NCI-H2171 treated with DMSO at 0.1 percent for 48 hours (cell line): ENCODE measurements around the gene TCP11.

Experiments
- DNase-seq: peaks from one replicate; lab custom pipeline; 2025; lab: John Stamatoyannopoulos, UW

Gene TCP11

DNA sequence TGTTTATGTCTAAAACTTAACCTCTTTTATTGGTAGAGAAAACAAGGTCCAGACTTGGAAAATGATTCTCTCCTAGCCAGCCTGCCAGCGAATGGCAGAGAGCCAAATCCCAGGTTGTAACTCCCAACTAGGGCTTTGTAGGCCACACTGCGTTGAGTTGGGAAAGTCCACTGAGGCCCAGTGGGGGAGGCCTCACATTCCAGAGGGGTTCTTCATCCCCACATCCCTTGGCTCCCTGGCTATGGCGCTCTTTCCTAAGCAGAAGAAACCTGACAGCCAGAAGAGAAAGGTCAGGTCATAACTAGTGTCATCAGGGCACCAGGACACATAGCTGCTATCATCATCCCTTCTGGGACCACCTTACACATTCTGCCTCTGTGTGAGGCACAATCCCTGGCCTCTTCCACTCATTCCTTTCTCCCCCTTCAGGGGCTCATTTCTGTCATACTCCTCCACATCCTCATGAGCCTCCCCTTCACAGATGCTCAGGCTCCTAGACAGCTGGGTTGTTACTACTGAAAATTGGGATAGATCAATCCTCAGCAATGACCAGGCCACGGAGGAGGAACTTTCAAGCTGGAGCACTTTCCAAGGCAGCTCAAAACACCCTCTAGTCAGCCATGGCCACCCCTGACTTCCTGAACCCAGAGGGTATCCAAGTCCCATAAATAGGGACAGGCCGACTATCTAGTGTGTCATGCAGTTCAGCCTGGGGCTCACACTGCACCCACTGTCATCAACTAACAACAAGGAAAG, 48.6 kb downstream of the TCP11 start:
- no peak for DNase-seq

DNA sequence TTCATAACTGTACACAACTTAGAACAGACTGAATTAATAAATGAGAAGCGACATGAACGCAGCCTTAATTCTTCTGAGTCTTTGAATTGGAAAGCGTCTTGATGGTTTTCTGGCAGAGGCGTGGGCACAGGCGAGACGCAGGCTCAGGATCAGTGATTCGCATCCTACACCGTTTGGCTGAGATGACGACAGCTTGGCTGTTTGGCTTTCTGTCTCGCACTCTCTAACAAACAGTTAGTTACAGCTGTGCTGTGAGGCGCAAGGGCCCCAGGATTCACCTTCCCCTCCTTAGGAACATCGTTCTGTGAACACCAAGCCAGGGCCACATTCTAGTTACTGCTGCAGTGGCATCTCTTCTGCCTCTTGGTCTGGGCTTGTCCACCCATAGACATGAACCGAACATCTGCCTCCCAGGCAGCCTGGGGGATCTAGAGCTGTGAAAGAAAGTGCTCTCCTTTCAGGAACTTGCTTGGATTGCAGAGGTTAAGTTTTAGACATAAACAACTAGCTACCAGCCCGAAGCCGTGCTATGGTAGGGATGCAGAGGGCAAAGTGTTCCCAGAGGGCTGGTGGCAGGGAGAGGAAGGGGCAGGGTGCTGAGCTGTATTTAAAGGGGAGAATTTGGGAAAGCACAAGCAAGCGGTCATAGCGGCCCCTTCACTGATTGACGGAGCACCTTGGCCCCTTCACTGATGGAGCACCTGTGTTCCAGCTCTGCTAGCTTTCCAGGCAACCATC, 49.6 kb downstream of the TCP11 start:
- no peak for DNase-seq

DNA sequence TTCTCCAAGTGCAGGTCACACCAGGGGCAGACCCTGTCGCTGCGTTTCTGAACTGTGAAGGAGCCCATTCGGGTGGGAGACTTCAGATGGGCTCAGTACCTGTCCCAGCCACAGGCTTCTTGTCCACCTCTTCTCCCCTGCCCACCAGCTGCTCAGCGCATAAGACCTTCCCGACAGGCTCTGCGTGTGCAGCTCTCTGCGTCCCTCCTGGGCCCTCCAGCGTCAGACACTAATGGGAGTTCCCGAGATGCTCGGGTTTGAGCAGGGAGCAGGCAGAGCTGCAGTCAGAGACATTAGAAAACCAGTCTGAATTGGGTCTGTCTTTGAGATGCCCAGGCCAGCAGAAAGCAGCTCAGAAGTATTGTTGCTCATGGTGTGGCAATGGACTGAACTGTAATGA, 50.4 kb downstream of the TCP11 start:
- DNase-seq, result no peak

DNA sequence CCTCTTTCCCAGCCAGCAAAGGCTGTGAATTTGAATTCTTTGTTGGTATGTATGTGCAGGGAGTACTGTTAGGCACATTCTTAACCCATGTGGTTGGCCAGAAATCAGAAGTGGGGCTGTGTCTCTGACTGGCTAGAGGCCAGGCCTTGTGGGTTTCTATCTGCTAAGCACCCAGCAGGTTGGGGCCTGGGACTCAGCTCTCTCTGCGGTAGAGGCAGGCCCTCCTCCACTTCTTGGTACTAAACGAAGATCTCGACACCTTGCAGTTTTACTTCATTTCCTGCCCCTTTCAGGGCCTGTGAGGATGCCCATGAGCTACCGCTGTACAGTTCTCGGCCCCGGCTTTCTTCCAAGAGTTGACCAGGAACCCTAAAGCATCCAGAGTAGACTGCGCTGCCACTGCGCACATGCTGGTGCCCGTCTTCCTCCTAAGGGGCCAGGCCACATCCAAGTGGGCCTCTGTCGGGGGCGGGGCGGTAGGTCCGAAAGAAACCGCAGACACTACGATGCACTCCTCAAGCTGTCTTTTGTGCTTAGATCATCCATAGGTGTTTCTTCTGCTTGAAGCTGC, 51.1 kb downstream of the TCP11 start:
- no peak for DNase-seq

DNA sequence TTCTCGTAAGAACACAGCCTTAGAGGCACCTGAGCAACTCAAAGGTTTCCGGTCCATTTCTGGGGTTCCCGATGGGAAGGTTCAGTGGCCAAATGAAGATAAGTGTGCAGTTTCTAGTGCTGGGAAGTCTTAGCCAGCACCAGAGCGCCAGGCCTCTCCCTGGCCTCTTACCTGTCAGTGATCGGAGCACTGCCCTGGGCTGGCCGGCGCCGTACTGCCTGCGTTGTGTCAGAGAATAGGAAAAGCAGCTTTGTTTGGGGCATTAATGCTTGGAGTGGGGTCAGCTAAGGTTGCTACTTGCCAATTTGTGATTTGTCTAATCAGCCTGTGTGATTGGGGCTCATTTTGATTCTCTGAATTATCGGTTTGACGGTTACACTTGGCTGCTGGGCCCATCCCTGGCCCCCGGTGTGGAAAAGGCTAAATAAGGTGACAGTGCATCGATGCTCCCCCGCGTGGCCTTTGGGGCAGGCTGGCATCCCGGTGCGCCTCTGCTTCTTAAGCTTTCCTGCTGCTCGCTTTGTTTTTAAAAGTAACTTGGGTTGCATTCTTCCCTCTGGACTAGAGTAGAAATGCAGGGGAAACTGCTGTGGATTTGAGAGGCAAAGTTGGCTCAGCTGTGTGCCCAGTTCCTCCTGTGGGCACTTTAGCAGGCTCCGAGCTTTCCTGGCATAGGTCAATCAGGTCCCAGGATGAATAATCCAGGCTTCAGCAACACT, 51.8 kb downstream of the TCP11 start:
- no peak for DNase-seq

DNA sequence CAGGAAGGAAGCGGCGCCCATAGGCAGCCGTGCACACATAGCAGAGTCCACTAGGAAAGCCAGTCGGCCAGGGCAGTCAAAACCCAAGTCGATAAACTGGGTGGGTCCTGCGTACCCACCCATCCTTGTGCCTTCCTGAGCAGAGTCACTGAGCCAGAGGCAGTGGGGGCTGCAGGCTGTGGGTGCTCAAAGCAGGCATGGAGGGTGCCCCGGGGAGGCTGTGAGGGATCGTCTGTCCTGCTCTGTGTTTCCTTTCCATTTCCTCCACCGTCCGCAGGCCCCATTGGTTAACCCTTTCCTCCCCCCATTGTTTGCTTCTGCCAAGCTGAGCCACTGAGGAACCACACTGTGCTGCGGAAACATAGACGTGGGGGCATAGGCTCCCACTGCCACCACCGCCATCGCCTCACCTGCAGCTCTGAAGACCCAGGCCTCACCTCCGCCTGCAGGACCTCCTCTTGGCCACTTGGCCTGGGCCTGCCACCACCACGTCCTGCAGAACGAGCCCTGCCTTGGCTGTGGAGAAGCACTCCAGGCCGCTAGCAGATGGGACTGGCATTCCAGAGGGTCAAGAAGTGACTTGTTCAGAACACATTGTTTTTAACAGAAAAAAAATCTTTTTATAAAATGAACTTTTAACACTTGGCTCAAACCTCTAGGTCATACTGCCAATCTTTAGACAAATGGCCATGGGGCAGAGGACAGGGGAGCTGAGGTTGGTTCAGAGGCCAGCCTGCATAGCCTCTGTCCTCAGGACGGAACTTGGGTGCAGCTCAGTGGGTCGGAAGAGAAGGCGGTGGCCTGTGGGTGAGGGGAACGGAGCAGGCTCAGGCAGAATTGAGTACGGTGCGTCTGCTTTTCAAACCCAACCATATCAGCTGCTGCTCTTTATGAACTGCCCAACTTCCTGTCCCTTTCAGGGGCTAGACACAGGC, 52.6 kb downstream of the TCP11 start:
- no peak for DNase-seq

DNA sequence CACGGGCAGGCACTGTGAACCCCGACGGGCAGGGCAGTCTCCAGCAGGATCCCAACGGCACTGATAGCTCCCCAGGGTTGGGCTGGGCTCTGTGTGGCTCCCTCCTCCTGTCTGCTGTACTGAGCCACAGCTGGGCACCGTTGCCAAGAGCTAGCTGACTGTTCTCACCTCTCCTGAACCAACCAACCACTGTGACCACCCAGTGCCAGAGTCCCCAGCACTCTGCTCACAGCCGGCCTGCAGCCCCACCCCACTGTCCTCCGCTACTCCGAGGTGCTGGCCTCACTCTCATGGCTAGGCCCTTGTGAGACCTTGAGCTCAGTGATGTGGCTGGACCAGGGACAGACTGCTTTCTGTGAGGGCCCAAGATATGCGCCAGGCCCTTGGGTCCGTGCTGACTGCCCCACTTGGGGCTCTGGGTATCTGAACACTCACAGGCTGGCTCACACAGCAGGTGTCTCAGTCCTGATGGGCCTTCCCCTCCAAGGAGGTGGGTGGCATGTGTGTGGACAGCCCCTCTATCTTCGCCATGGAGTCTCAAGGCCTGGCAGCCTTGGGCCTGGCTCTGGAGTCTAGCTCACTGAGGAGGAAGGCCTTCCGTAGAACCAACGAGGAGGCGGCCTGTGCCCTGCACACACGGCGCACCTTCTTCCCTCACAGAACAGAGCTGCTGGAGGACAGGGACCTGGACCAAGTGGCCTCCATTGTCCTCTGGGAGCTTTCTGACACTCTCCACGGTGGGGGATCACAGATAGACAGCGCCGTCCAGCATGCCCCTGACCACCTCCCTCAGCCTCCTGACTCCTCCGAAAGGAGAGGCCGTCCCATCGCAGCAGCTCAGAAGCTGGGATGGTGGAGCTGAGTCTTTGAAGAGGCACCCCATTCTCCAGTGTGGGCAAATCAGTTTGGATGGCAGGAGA, 53.5 kb downstream of the TCP11 start:
- no peak for DNase-seq

DNA sequence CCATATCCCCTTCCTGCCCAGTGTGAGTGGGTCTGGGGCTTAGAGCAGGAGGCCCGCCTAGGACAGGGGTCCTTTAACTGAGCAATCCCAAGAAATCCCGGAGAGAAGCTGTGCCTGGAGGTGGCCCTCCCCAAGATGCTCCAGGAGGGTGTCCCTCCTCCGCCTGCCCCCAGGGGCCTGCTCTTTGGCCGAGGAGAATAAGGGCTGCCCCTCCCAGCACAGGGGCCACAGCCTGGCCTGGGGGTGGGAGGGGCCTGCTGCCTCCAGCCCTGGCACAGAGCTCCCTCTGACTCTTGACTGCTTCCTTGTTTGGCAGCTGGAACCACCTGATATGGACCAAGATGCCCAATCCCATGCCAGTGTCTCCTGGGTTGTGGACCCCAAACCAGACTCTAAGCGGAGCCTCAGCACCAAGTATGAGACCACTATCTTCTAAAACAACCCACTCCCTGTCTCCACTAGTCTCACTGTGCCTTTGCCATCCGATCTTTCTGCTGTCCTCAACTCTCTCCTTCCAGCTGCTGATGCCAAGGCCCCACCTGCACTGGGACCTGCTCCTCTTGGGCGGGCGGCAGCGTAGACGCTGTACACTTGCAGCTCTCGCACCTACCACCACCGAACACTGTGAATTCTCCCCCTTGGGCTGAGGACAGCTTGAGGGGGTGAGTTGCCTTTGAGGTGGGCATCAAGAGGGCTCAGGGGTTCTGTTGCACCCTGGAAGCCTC, 54.3 kb downstream of the TCP11 start:
- no peak for DNase-seq

DNA sequence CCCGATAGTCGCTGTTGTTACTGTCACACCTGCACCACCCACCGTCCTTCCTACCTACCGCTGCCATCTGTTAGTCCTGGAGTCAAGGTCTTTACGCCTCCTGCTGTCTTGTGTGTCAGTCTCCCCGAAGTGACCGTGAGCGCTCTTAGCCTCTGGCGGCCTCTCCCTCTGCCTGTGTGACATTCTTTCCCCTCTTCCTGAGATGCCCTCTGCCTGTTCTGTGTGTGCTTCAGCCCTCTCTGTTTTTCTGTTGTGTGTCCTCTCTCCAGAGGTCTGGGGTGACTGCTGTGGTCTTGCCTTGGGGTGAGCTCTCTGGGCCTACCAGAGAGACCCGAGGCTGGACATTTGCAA, 54.9 kb downstream of the TCP11 start:
- no peak for DNase-seq

DNA sequence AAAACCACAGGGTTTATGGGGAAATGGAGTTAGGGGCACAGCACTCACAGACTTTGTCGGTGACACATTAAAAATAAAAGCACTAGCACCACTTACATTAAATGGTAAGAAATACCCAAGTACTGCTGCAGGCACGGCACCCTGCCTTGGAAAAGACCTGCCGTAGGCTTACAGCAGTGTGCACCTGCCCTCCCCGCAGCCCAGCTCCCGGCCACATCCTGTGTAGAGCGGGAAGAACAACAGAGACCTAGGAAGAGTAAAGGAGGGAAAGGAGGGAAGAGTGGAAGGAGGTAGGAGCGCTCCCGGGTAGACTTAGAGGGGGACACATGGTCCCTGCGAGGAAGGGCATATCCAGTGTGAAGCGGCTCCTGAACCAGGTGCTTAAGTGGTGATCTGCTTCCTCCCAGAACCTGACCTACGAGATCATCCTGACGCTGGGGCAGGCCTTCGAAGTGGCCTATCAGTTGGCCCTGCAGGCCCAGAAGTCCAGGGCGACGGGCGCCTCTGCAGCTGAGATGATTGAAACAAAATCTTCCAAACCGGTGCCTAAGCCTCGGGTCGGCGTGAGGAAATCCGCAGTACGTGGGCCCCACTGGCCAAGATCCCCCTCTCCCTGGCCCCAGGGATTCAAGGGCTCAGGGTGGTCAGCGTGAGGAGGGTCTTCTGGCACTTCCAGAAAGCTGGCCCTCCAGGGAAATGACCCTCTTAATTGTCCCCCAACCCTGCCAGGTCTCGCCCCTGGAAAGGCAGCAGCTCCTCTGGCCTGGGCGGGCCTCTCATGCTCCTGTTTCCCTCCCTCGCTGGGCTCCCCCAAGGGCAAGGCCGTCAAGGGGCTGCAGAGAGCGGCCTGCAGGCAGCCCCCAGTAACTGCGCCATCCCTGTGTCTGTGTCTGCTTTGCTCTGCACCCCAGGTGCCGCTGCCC, 55.5 kb downstream of the TCP11 start:
- DNase-seq, result no peak

DNA sequence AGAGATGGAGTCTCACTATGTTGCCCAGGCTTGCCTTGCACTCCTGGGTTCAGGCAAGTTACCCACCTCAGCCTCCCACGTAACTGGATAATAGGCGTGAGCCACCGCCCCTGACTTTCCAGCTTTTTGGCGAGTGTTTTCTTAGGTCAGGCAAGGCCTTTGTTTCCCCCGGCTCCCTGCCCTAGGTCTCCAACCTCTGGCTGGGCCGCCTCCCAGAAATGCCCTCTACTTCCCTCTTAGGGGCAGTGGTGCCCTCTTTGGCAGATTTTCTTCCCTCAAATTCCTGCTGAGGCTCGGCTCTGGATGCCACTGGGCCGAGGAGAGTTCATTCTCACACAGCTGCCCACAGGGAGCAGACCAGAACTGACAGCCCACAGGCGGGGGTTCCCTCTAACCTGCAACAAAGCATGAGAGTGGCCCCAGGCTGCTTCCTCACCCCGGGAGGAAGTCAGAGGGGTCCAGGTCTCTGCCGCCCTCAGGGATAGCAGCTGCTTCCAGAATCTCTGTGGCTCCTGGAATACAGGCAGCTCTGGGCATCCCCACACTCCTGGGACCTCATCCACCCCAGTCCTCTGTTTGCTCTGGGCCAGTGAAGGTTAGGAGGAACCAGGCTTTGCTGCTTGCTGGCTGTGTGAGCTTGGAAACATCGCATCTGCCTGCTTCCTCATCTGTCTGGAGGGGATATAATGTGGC, 56.5 kb downstream of the TCP11 start:
- no peak for DNase-seq

DNA sequence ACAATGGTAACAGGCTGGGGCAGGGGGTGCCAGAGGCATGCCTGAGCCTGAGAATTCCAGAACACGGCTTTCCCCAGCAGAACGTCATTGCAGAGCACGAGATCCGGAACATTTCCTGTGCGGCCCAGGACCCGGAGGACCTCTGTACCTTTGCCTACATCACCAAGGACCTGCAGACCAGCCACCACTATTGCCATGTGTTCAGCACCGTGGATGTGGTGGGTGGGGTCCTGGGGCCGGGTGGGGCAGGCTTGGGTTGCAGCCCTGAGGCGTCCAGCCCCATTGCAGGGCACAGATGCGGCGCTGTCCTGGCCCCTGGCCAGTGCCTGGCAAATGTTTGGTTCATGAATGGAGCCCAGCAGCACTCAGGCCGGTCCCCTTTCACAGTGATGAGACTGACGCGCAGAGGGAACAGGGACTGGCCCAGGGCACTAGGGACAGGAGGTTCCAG, 57.1 kb downstream of the TCP11 start:
- no peak for DNase-seq

DNA sequence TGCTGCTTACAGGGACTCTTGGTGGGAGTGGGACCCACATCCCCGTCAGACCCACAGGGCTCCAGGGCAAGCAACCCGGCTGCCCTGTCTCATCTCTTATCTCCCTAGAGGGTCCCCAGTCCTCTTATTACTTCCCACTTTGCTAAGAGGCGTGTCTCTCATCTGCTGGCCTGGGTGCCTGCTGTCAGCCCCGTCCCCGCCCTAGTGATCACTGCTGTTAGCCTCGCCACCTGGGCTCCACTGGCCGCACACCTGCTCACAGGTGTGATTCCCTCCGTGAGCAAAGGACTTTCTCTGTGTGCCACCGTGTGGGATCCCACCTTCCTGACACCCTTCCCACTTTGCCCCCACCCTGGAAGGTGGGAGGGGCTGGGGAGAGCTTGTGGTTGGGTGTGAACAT, 57.6 kb downstream of the TCP11 start:
- DNase-seq, result no peak

DNA sequence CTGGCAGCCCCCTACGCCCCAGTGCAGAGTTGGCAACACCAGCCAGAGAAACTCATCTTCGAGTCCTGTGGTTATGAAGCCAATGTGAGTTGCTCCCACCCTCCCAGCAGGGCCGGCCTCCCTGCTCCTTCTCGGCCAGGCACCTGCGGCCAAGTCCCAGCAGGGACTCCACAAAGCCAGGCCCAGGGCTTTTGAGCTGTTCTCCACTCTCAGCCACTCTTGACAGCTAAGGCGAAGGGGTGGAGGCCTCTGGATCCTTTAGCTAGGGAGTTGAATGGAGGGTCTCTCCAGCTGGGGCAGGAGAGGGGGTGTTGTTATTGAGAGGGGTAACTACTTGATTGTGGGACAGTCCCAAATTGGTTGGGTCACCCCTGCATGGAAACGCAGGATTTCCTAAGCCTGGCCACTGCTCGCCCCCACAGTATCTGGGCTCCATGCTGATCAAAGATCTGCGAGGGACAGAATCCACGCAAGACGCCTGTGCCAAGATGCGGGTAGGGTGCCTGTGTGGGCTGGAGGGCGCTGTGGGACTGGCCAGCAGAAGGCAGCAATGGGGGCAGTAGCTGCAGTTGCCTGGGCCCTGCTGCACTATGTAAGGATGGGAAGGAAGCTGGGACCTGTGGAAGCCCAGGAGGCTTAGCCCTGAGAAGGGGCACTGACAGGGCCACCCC, 58.3 kb downstream of the TCP11 start:
- DNase-seq, result no peak

DNA sequence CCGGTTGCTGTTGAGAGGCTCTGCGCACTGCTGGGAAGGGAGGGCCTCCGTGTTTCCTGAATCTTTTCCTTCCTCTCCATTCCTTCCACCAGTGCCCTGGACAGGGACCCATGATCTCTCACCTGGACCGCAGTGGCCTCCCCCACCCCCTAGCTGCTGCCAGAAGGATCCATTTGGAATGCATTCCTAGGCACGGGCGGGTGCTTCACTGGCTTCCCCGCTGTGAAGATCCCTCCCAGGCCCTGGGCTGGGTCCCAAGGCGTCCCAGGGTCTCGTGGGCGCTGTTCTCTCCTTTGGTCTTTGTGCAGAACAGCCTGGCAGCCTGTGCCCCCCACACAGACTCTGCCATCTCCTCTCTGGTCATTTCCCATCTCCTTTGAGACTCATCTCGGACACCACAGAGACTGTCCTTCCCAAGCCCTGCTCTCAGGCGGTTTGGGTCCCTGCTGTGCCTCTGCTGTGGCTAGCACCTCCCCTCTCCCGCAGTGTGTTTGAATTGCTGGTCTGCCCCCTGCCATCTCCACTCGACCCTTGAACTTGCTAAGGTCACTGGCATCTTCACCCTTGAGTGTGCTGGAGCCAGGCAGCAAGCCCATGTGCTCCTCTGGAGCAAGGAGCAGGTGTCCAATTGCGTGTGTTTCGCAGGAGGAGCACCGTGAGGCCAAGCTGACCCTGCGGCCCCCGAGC, 59.0 kb downstream of the TCP11 start:
- DNase-seq, result no peak

DNA sequence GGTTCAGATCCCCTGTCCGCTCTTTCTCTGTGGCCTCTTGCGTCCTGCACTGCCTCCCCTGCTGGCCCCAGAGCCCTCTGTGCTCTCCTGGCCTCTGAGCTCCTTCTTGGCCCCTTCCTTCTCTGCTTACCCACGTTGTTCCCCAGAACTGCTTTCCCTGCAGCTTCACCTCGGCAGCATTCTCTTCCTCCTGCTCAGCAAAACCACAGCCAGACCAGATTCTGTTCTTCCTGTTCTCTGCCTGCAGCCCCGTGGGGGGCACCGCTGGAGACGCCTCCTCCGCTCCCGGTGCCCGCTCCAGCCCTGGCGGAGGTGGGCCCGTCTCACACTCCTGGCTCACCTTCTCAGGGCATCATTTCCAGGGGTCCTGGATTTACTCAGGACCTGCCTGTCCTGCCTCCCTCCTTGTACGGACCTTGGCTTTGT, 59.7 kb downstream of the TCP11 start:
- no peak for DNase-seq
